Stimulated activated memory B cell treated with anti-CD40 and anti-IgM and Interleukin-4, amounts not matched to agents 10 μg/mL and 1 μg/mL and 100 μg/mL, for 72 hours (primary cell): ENCODE measurements around the gene IL21.

Source experiments
- ATAC-seq: fragments of 150-1000 bp; cut with Tn5 transposase; 2 replicates; pipeline ENCODE4 v1.10.0; 2021
- H3K27ac Mint-ChIP-seq: one replicate; pipeline ENCODE4 v1.8.0; 2022; ENCODE audit warnings: mild to moderate bottlenecking, mixed read lengths
- H3K27me3 Mint-ChIP-seq: one replicate; pipeline ENCODE4 v1.8.0; 2022; ENCODE audit warnings: mixed read lengths
- H3K36me3 Mint-ChIP-seq: one replicate; pipeline ENCODE4 v1.8.0; 2022; ENCODE audit warnings: mixed read lengths
- H3K4me1 Mint-ChIP-seq: one replicate; pipeline ENCODE4 v1.8.0; 2022; ENCODE audit warnings: mixed read lengths
- H3K4me3 Mint-ChIP-seq: one replicate; pipeline ENCODE4 v1.8.0; 2022; ENCODE audit warnings: mild to moderate bottlenecking, moderate library complexity, mixed read lengths
- H3K9me3 Mint-ChIP-seq: one replicate; pipeline ENCODE4 v1.8.0; 2022; ENCODE audit warnings: mixed read lengths

Gene IL21

DNA sequence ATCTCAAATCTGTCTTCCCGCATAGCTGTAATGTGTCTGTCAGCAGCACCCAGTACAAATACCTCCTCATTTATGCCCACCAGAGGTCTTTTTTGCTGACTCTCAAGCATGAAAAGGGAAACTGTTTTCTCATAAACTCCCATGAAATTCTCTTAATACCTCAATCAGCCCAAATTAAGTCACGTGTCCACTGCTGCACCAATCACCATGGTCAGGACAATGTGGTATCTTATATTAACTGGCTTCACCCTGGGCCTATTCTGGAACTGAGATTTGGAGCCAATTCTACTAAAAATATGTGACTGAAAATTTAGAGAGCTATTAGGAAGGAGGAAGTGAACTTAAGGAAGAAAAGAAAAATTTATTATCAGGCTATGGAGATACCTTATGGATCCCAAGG lies 58.4 kb downstream of the IL21 start:
- no peaks in the 10 kb centered on the region for H3K4me1 Mint-ChIP-seq
- H3K36me3 Mint-ChIP-seq: no peaks in the 10 kb centered on the region
- no peak for ATAC-seq
- peaks cover 2% of the 10 kb centered on the region for H3K27me3 Mint-ChIP-seq
- no peak overlapping the region for H3K27ac Mint-ChIP-seq
- no peak overlapping the region for H3K4me3 Mint-ChIP-seq
- H3K9me3 Mint-ChIP-seq: peaks cover 4% of the 10 kb centered on the region
